ENCODE data around the gene NAIF1. TPM values are rescaled to one million over a fixed set of nuclear protein-coding genes. Genes with fewer than 3 reads are reported as not detected.

The NAIF1 gene
- total and polyA plus RNA-seq, 5 donors from 2014 or later: 7.8 to 16.8 (median 12.9) TPM

GRCh38 chr9:128104171-128104618 is 37.1 kb upstream of the NAIF1 start:
- peaks cover 9% of the 10 kb centered on the region for H3K4me1 ChIP-seq (ENCODE audit: control insufficient read depth, insufficient read depth, low read length, poor library complexity, severe bottlenecking)
- no peak overlapping the region for H3K27ac ChIP-seq (ENCODE audit: insufficient read depth, low read length, poor library complexity, severe bottlenecking)
- Mint-ChIP-seq H3K4me1 (peaks cover 0 to 41% (median 19%) of the 10 kb centered on the region in 4 donors), H3K4me3 (no peak overlapping the region), H3K27ac (peak overlapping the region; percentile 69 to 78 (median 71)), H3K36me3 (peaks cover 36% of the 10 kb centered on the region), H3K9me3 (no peaks in the 10 kb centered on the region), H3K27me3 (no peaks in the 10 kb centered on the region)
- ATAC-seq (ENCODE audit: low read depth in 2 of 2): no peak
- H3K9me3 ChIP-seq (ENCODE audit: control insufficient read depth in 2 of 2, low read length in 2 of 2): no peaks in the 10 kb centered on the region
- peaks cover 70% of the 10 kb centered on the region for H3K36me3 ChIP-seq (ENCODE audit: control insufficient read depth, insufficient read depth, low read length)
- no peak overlapping the region for H3K4me3 ChIP-seq (ENCODE audit: low read depth, low read length)
- H3K27me3 ChIP-seq (ENCODE audit: control insufficient read depth, insufficient read depth, low read length): no peaks in the 10 kb centered on the region
- DNase-seq: no peak

- no peaks in the 10 kb centered on the region for H3K27me3 ChIP-seq (ENCODE audit: control insufficient read depth, insufficient read depth, low read length)
- peaks cover 0 to 47% (median 20%) of the 10 kb centered on the region in 4 donors for H3K4me1 Mint-ChIP-seq
- no peaks in the 10 kb centered on the region for H3K9me3 ChIP-seq (ENCODE audit: control insufficient read depth in 2 of 2, low read length in 2 of 2)
- peaks cover 69% of the 10 kb centered on the region for H3K36me3 ChIP-seq (ENCODE audit: control insufficient read depth, insufficient read depth, low read length)
- ATAC-seq (ENCODE audit: low read depth in 2 of 2) (peak; percentile 73 to 75), DNase-seq (peak in 2 of 3 donors; percentile 27 to 67)
- no peaks in the 10 kb centered on the region for H3K27me3 Mint-ChIP-seq
- H3K4me1 ChIP-seq (ENCODE audit: control insufficient read depth, insufficient read depth, low read length, poor library complexity, severe bottlenecking): peaks cover 15% of the 10 kb centered on the region
- no peak overlapping the region for H3K4me3 ChIP-seq (ENCODE audit: low read depth, low read length)
- H3K4me3 Mint-ChIP-seq: no peak overlapping the region
- no peak overlapping the region for H3K27ac ChIP-seq (ENCODE audit: insufficient read depth, low read length, poor library complexity, severe bottlenecking)
- H3K27ac Mint-ChIP-seq: peak overlapping the region; percentile 69 to 78 (median 71)
- H3K9me3 Mint-ChIP-seq: no peaks in the 10 kb centered on the region
- peaks cover 36% of the 10 kb centered on the region for H3K36me3 Mint-ChIP-seq
Observed at GRCh38 chr9:128103589-128103962, 36.5 kb upstream of the NAIF1 start.

DNA sequence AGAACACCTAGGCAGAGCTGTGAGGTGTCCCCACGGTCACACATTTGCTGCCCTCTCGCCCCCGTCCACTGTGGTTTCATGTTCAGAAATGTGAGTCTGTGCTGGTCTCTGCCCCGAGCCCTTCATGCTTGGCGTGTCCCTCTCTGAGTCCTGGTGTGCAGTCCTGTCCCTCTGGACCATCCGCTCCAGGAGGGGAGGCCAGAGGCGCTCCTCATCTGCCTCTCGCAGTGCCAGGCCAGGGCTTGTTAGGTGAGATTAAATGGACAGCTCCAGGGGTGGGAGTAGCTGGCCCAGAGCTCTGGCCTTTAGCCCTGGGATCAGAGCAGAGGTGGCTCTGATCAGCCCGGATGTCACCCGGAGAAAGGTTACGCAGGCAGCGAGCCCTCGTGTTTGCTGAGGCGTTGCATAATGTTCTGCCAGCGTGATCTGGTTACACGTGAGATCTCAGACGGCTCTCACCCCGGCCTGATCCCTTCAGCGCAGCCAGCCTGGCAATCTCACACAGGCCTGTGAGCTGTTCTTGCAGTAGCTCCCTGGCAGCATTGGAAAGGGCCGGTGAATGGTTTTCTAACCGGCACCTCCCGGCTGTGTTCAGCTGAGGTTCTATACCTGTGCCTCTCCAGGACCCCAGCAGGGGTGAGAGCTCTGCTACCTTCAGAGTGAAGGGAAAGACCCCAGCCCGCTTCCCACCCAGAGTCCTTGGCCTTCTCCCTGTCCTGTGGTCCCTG is 35.9 kb upstream of the NAIF1 start:
- no peaks in the 10 kb centered on the region for H3K27me3 ChIP-seq (ENCODE audit: control insufficient read depth, insufficient read depth, low read length)
- Mint-ChIP-seq H3K4me3 (no peak overlapping the region), H3K36me3 (peaks cover 35% of the 10 kb centered on the region), H3K27me3 (no peaks in the 10 kb centered on the region), H3K4me1 (peaks cover 0 to 52% (median 23%) of the 10 kb centered on the region in 4 donors), H3K9me3 (no peaks in the 10 kb centered on the region), H3K27ac (peak overlapping the region; percentile 69 to 78 (median 71))
- no peak overlapping the region for H3K4me3 ChIP-seq (ENCODE audit: low read depth, low read length)
- H3K9me3 ChIP-seq (ENCODE audit: control insufficient read depth in 2 of 2, low read length in 2 of 2): no peaks in the 10 kb centered on the region
- H3K36me3 ChIP-seq (ENCODE audit: control insufficient read depth, insufficient read depth, low read length): peaks cover 64% of the 10 kb centered on the region
- ATAC-seq (ENCODE audit: low read depth in 2 of 2) (peak in 1 of 2 donors; percentile 6), DNase-seq (no peak)
- H3K27ac ChIP-seq (ENCODE audit: insufficient read depth, low read length, poor library complexity, severe bottlenecking): no peak overlapping the region
- peaks cover 21% of the 10 kb centered on the region for H3K4me1 ChIP-seq (ENCODE audit: control insufficient read depth, insufficient read depth, low read length, poor library complexity, severe bottlenecking)

- no peaks in the 10 kb centered on the region for H3K27me3 Mint-ChIP-seq
- DNase-seq (no peak), ATAC-seq (ENCODE audit: low read depth in 2 of 2) (no peak)
- no peak overlapping the region for H3K4me3 ChIP-seq (ENCODE audit: low read depth, low read length)
- H3K27ac ChIP-seq (ENCODE audit: insufficient read depth, low read length, poor library complexity, severe bottlenecking): no peak overlapping the region
- H3K4me1 Mint-ChIP-seq: peaks cover 0 to 60% (median 27%) of the 10 kb centered on the region in 4 donors
- H3K4me3 Mint-ChIP-seq: no peak overlapping the region
- H3K9me3 Mint-ChIP-seq: no peaks in the 10 kb centered on the region
- no peaks in the 10 kb centered on the region for H3K9me3 ChIP-seq (ENCODE audit: control insufficient read depth in 2 of 2, low read length in 2 of 2)
- peaks cover 56% of the 10 kb centered on the region for H3K36me3 ChIP-seq (ENCODE audit: control insufficient read depth, insufficient read depth, low read length)
- H3K27me3 ChIP-seq (ENCODE audit: control insufficient read depth, insufficient read depth, low read length): no peaks in the 10 kb centered on the region
- H3K36me3 Mint-ChIP-seq: peaks cover 30% of the 10 kb centered on the region
- peaks cover 29% of the 10 kb centered on the region for H3K4me1 ChIP-seq (ENCODE audit: control insufficient read depth, insufficient read depth, low read length, poor library complexity, severe bottlenecking)
- H3K27ac Mint-ChIP-seq: peak overlapping the region in 2 of 3 donors; percentile 15 to 69
Observed at GRCh38 chr9:128102196-128102595, 35.1 kb upstream of the NAIF1 start.

GRCh38 chr9:128101690-128102089 is 34.6 kb upstream of the NAIF1 start:
- no peak overlapping the region for H3K4me3 ChIP-seq (ENCODE audit: low read depth, low read length)
- no peak overlapping the region for H3K27ac ChIP-seq (ENCODE audit: insufficient read depth, low read length, poor library complexity, severe bottlenecking)
- peaks cover 51% of the 10 kb centered on the region for H3K36me3 ChIP-seq (ENCODE audit: control insufficient read depth, insufficient read depth, low read length)
- no peaks in the 10 kb centered on the region for H3K9me3 ChIP-seq (ENCODE audit: control insufficient read depth in 2 of 2, low read length in 2 of 2)
- no peaks in the 10 kb centered on the region for H3K27me3 ChIP-seq (ENCODE audit: control insufficient read depth, insufficient read depth, low read length)
- peaks cover under 1 to 65% (median 30%) of the 10 kb centered on the region in 4 donors for H3K4me1 Mint-ChIP-seq
- H3K9me3 Mint-ChIP-seq: no peaks in the 10 kb centered on the region
- H3K27me3 Mint-ChIP-seq: no peaks in the 10 kb centered on the region
- H3K4me1 ChIP-seq (ENCODE audit: control insufficient read depth, insufficient read depth, low read length, poor library complexity, severe bottlenecking): peaks cover 29% of the 10 kb centered on the region
- no peak overlapping the region for H3K4me3 Mint-ChIP-seq
- DNase-seq (no peak), ATAC-seq (ENCODE audit: low read depth in 2 of 2) (no peak)
- H3K36me3 Mint-ChIP-seq: peaks cover 30% of the 10 kb centered on the region
- peak overlapping the region in 1 of 3 donors; percentile 15 for H3K27ac Mint-ChIP-seq

DNA sequence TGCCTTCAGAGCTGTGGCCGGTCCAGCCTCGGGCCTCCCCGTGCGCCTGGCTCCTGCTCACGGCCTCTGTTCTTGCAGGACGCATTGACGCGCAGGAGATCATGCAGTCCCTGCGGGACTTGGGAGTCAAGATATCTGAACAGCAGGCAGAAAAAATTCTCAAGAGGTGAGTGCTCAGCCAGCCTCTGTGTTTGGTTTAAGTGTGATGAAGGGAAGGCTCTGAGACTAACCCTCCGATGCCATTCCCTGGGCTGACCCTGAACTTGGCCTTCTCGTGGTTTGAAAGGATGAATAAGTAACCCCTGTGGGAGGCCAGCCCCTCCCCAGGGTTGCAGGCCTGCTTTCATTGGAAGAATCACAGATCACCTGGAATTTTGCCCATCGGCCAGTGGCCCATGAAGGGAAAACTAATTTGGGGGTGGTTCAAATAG is 34.1 kb upstream of the NAIF1 start:
- no peak overlapping the region for H3K4me3 ChIP-seq (ENCODE audit: low read depth, low read length)
- no peaks in the 10 kb centered on the region for H3K27me3 ChIP-seq (ENCODE audit: control insufficient read depth, insufficient read depth, low read length)
- H3K36me3 ChIP-seq (ENCODE audit: control insufficient read depth, insufficient read depth, low read length): peaks cover 46% of the 10 kb centered on the region
- DNase-seq (no peak), ATAC-seq (ENCODE audit: low read depth in 2 of 2) (no peak)
- Mint-ChIP-seq H3K4me1 (peaks cover 5 to 66% (median 32%) of the 10 kb centered on the region in 4 donors), H3K36me3 (peaks cover 27% of the 10 kb centered on the region), H3K4me3 (no peak overlapping the region), H3K27ac (peak overlapping the region; percentile 56 to 91 (median 65)), H3K9me3 (no peaks in the 10 kb centered on the region), H3K27me3 (no peaks in the 10 kb centered on the region)
- peaks cover 29% of the 10 kb centered on the region for H3K4me1 ChIP-seq (ENCODE audit: control insufficient read depth, insufficient read depth, low read length, poor library complexity, severe bottlenecking)
- no peaks in the 10 kb centered on the region for H3K9me3 ChIP-seq (ENCODE audit: control insufficient read depth in 2 of 2, low read length in 2 of 2)
- no peak overlapping the region for H3K27ac ChIP-seq (ENCODE audit: insufficient read depth, low read length, poor library complexity, severe bottlenecking)

GRCh38 chr9:128100581-128100980 is 33.5 kb upstream of the NAIF1 start:
- no peak for ATAC-seq (ENCODE audit: low read depth in 2 of 2)
- Histone ChIP-seq H3K4me1 (ENCODE audit: control insufficient read depth, insufficient read depth, low read length, poor library complexity, severe bottlenecking) (peaks cover 29% of the 10 kb centered on the region), H3K9me3 (ENCODE audit: control insufficient read depth in 2 of 2, low read length in 2 of 2) (no peaks in the 10 kb centered on the region), H3K4me3 (ENCODE audit: low read depth, low read length) (no peak overlapping the region), H3K27me3 (ENCODE audit: control insufficient read depth, insufficient read depth, low read length) (no peaks in the 10 kb centered on the region), H3K36me3 (ENCODE audit: control insufficient read depth, insufficient read depth, low read length) (peaks cover 40% of the 10 kb centered on the region), H3K27ac (ENCODE audit: insufficient read depth, low read length, poor library complexity, severe bottlenecking) (no peak overlapping the region)
- Mint-ChIP-seq H3K36me3 (peaks cover 27% of the 10 kb centered on the region), H3K27ac (peak overlapping the region; percentile 56 to 65 (median 60)), H3K4me1 (peaks cover 5 to 66% (median 35%) of the 10 kb centered on the region in 4 donors), H3K27me3 (no peaks in the 10 kb centered on the region), H3K9me3 (no peaks in the 10 kb centered on the region), H3K4me3 (no peak overlapping the region)
- DNase-seq: no peak
